GM18907 (cell line): Measurements from ENCODE around the gene ZNF776.
A peak's percentile ranks its signal among the peaks of the same experiment; 100 is the strongest.
"Not testable (repeated sequence)": the region's sequence is repeated elsewhere in the genome, so short reads cannot be mapped to it uniquely, and the experiment has no call there.

Experiments
- ATAC-seq: cut with Tn5 transposase; IDR thresholded peaks from one replicate; pipeline ENCODE4 v1.9.1; 2021; ENCODE audit warnings: mild to moderate bottlenecking, moderate library complexity; ENCODE audit not compliant: unreplicated experiment

ZNF776 gene

GRCh38 chr19:57746580-57747471, at the start of gene ZNF776:
Gene ZNF776 (plus strand): TSS chr19:57746815. CDS start chr19:57747059, 244 bp downstream.
- ATAC-seq, result peak; percentile 96

DNA sequence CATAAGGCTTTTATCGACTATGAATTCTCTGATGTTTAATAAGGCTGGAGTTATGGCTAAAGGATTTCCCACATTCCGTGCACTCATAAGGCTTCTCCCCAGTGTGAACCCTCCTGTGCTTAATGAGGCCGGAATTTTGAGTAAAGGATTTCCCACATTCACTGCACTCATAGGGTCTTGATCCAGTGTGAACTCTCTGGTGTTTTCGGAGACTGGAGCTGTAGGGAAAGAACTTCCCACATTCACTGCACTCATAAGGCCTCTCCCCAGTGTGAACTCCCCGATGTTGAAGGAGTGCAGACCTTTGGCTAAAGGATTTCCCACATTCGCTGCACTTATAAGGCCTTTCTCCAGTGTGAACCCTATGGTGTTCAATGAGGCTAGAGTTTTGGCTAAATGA, 45.0 kb upstream of the ZNF776 start:
- no peak for ATAC-seq

GRCh38 chr19:57706346-57706745, 40.3 kb upstream of the ZNF776 start:
- ATAC-seq, result no peak

GRCh38 chr19:57708641-57709361, 37.8 kb upstream of the ZNF776 start, which contains the start of gene ZNF154:
Gene ZNF154 (minus strand): TSS chr19:57709204. CDS start chr19:57708971, 233 bp downstream.
- no peak for ATAC-seq

- ATAC-seq, result no peak
Observed at GRCh38 chr19:57709616-57710015, 37.0 kb upstream of the ZNF776 start.

GRCh38 chr19:57712222-57712621, 34.4 kb upstream of the ZNF776 start:
- no peak for ATAC-seq

- ATAC-seq, result no peak
Observed at GRCh38 chr19:57719424-57719823, 27.2 kb upstream of the ZNF776 start.

GRCh38 chr19:57719901-57720519, 26.6 kb upstream of the ZNF776 start:
- ATAC-seq, result no peak

- ATAC-seq, result no peak
Observed at GRCh38 chr19:57720878-57721277, 25.7 kb upstream of the ZNF776 start.

- not testable (repeated sequence) for ATAC-seq
Observed at GRCh38 chr19:57738320-57738719, 8.3 kb upstream of the ZNF776 start.

DNA sequence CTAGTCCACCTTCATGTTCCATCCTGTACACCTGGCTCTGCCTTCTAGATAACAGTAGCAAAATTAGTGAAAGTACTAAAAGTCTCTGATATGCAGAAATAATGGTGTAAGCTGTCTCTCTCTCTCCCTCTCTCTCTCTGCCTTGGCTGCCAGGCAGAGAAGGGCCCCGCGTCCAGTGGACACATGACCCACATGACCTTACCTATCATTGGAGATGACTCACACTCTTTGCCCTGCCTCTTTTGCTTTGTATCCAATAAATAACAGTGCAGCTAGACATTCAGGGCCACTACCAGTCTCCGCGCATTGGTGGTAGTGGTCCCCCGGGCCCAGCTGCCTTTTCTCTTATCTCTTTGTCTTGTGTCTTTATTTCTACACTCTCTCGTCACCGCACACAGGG, 7.8 kb upstream of the ZNF776 start:
- ATAC-seq, result not testable (repeated sequence)

DNA sequence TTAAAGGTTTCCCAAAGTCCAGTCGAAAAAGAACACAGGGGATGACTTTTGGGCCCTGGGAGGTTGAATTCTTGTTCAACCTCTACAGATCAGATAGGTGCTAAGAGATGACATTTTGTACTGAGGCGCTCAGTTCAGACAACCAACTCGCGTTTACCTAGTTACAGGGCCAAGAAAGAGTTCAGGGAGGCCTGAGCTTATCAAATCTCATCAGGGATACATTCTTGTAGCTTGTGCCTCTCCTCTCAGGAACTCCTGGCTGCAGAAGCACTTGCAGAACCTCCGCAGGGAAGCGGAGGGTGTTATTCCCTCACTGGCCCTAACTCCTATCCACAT, 825 bp downstream of the ZNF776 start:
- no peak for ATAC-seq

DNA sequence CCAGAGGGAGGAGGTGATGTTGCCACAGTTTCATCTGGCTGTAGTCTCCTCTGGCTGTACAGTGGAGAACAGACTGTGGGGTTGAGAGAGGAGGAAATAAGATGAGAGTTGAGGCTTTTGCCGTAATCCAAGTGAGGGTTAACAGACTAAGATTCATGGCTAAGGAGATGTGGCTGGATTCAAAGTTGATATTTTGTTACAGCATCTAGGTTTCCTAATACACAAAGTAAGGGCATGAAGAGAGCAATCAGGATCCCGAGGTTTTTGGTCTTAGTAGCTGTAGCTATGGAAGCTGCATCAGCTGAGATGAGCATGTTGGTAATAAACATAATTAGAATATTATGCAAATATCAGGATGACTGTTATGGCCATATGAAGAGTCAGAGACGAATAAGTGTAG, 1.4 kb downstream of the ZNF776 start:
- ATAC-seq, result no peak

GRCh38 chr19:57754091-57754673, 7.6 kb downstream of the ZNF776 start:
- no peak for ATAC-seq

DNA sequence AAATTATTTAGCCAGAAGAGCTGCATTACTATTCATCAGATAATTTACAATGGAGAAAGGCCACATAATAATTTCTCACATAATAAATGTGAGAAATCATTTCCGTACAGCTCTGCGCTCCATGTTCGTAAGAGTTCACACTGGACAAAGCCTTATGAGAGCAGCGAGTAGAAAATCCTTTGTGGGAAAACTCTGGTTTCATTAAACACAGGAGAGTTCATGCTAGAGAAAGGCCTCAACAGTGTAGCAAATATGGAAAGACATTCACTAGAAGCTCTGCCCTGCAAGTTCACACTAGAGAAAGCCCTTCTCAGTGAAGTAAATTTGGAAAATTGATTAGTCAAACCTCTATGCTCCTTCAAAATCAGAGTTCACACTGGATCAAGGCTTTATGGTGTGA, 8.4 kb downstream of the ZNF776 start:
- no peak for ATAC-seq

DNA sequence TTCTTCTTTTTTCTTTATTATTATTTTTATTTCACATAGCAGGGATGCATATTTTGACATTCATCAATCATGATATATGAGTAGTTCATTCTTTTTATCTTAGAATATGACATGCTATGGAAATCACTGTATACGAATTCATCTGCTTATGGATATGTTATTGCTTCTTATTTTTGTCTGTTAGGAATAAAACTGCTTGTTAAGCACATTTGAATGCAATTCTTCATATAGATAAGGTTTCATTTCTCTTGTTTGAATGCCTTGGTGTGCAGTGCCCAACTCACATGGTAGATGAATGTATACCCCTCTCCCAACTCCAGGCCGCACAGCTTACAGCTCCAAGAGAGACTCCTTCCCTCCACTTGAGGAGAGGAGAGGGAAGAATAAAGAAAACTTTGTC, 11.3 kb downstream of the ZNF776 start:
- no peak for ATAC-seq

DNA sequence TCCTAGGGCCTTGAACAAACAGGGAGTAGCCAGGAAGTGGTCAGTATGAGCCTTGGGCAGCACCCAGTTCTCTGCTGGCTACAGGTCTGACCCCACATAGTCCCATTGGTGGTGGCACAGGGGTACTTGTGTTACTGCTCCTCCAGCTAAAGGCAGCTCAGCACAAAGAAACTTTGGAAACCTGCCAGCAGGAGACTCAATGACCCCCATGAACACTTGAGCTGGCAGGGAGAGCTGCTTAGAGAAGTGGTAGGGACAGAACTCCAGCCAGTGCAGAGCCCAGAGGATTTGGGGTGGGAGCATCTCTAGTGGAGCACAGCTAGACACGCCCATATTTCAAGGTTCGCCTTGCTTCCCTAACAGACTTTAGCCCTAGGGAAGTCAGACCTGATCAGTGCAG, 12.5 kb downstream of the ZNF776 start:
- ATAC-seq, result no peak

GRCh38 chr19:57769345-57770131, 22.9 kb downstream of the ZNF776 start, which contains the start of gene ZNF586:
Gene ZNF586 (plus strand): TSS chr19:57769676. CDS start chr19:57769843, 167 bp downstream.
- peak; percentile 97 for ATAC-seq

DNA sequence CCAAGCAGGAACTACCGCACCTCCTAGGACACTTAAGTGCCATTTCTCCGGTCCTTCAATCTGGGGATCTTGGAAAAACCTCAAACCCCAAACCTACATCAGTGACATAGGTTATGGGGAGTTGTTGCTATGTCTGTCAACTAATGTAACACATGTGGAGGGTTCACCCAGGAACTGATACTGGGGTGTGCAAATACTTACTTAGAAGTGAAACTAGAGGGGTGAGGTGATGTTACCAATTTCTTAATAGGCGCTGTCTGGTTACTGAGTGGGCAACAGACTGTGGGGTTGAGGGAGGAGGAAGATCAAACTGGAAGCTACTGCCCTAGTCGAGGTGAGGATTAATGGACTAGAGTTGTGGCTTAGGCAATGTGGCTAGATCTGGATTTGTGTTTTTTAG, 24.8 kb downstream of the ZNF776 start:
- no peak for ATAC-seq

GRCh38 chr19:57773488-57773887, 26.9 kb downstream of the ZNF776 start:
- ATAC-seq, result no peak
